HEK293T (cell line): ENCODE data around the gene CRABP2.

Experiments
- ARNT ChIP-seq: fragments of 450-650 bp; IDR thresholded peaks from 2 replicates; pipeline ENCODE4 v1.6.1; 2017; ENCODE audit warnings: mild to moderate bottlenecking
- BHLHE40 ChIP-seq: fragments of 450-650 bp; IDR thresholded peaks from 2 replicates; pipeline ENCODE4 v1.6.1; 2016; ENCODE audit warnings: mild to moderate bottlenecking, moderate library complexity, borderline replicate concordance
- CTBP1 ChIP-seq: fragments of 450-650 bp; IDR thresholded peaks from 2 replicates; pipeline ENCODE4 v1.6.1; 2016; ENCODE audit warnings: borderline replicate concordance
- FOXA1 ChIP-seq: fragments of 450-650 bp; IDR thresholded peaks from 2 replicates; pipeline ENCODE4 v1.6.1; 2016; ENCODE audit warnings: mild to moderate bottlenecking
- FOXK2 ChIP-seq: fragments of 450-650 bp; IDR thresholded peaks from 2 replicates; pipeline ENCODE4 v1.6.1; 2016; ENCODE audit warnings: mild to moderate bottlenecking
- L3MBTL2 ChIP-seq: fragments of 450-650 bp; conservative IDR thresholded peaks from 2 replicates; pipeline ENCODE4 v1.6.1; 2016; ENCODE audit warnings: mild to moderate bottlenecking
- PKNOX1 ChIP-seq: fragments of 450-650 bp; IDR thresholded peaks from 2 replicates; pipeline ENCODE4 v1.6.1; 2016
- SP1 ChIP-seq: fragments of 450-650 bp; IDR thresholded peaks from 2 replicates; pipeline ENCODE4 v1.6.1; 2017
- SUZ12 ChIP-seq: fragments of 450-650 bp; IDR thresholded peaks from 2 replicates; pipeline ENCODE4 v1.6.1; 2016; ENCODE audit warnings: mild to moderate bottlenecking
- TARDBP ChIP-seq: fragments of 450-650 bp; IDR thresholded peaks from 2 replicates; pipeline ENCODE4 v1.6.1; 2016
- ZNF384 ChIP-seq: fragments of 450-650 bp; IDR thresholded peaks from 2 replicates; pipeline ENCODE4 v1.6.1; 2016

- no peak for TF ChIP-seq SP1
- no peak for TF ChIP-seq FOXK2
- TF ChIP-seq SUZ12 = no peak
- TF ChIP-seq TARDBP = no peak
- no peak for TF ChIP-seq L3MBTL2
- TF ChIP-seq PKNOX1 = no peak
- no peak for TF ChIP-seq BHLHE40
- no peak for TF ChIP-seq ZNF384
- no peak; the same call in 1 of the 2 replicates for TF ChIP-seq CTBP1
- TF ChIP-seq ARNT = no peak
- no peak for TF ChIP-seq FOXA1
Measured at GRCh38 chr1:156659988-156660751, 45.2 kb downstream of the CRABP2 start.
